KMS-11 (cell line): ENCODE results near the gene EXOC6B.

Source experiments
- H2AFZ ChIP-seq: fragments of 200-600 bp; sonication (generic); 2 replicates; pipeline ENCODE4 v1.6.1; 2016; ENCODE audit warnings: antibody characterized with exemption, mixed run types, low read depth
- H3K27ac ChIP-seq: fragments of 200-600 bp; sonication (generic); 2 replicates; pipeline ENCODE4 v1.6.1; 2016; ENCODE audit warnings: mild to moderate bottlenecking, mixed run types
- H3K27me3 ChIP-seq: fragments of 200-600 bp; sonication (generic); 2 replicates; pipeline ENCODE4 v1.6.1; 2017; ENCODE audit warnings: mild to moderate bottlenecking, low read depth, mixed run types, moderate library complexity; ENCODE audit not compliant: insufficient read depth
- H3K36me3 ChIP-seq: fragments of 200-600 bp; sonication (generic); 2 replicates; pipeline ENCODE4 v1.6.1; 2017; ENCODE audit warnings: mild to moderate bottlenecking, mixed run types; ENCODE audit not compliant: insufficient read depth
- H3K4me1 ChIP-seq: fragments of 200-600 bp; sonication (generic); 2 replicates; pipeline ENCODE4 v1.6.1; 2016; ENCODE audit warnings: mild to moderate bottlenecking, low read depth, mixed run types; ENCODE audit not compliant: poor library complexity, severe bottlenecking
- H3K4me2 ChIP-seq: fragments of 200-600 bp; sonication (generic); 2 replicates; pipeline ENCODE4 v1.7.0; 2016; ENCODE audit warnings: mild to moderate bottlenecking, mixed run types
- H3K4me3 ChIP-seq: fragments of 200-600 bp; sonication (generic); IDR thresholded peaks from 2 replicates; pipeline ENCODE4 v1.6.1; 2017; ENCODE audit warnings: low read depth, low read length, mixed read lengths; ENCODE audit not compliant: insufficient read depth
- H3K79me2 ChIP-seq: fragments of 200-600 bp; sonication (generic); 2 replicates; pipeline ENCODE4 v1.6.1; 2016; ENCODE audit warnings: low read depth, mixed run types; ENCODE audit not compliant: insufficient read depth
- H3K9ac ChIP-seq: fragments of 200-600 bp; sonication (generic); 2 replicates; pipeline ENCODE4 v1.6.1; 2016; ENCODE audit warnings: mild to moderate bottlenecking, mixed run types
- H4K20me1 ChIP-seq: fragments of 200-600 bp; sonication (generic); 2 replicates; pipeline ENCODE4 v1.6.1; 2016; ENCODE audit warnings: mild to moderate bottlenecking, mixed run types; ENCODE audit not compliant: insufficient read depth
- TF ChIP-seq, protein P1 (sequence below): fragments of 200-600 bp; sonication (generic); conservative IDR thresholded peaks from 2 replicates; pipeline ENCODE4 v1.6.1; 2017; ENCODE audit warnings: low read depth, mild to moderate bottlenecking, antibody characterized with exemption, low read length, moderate library complexity, mixed read lengths

EXOC6B gene

DNA sequence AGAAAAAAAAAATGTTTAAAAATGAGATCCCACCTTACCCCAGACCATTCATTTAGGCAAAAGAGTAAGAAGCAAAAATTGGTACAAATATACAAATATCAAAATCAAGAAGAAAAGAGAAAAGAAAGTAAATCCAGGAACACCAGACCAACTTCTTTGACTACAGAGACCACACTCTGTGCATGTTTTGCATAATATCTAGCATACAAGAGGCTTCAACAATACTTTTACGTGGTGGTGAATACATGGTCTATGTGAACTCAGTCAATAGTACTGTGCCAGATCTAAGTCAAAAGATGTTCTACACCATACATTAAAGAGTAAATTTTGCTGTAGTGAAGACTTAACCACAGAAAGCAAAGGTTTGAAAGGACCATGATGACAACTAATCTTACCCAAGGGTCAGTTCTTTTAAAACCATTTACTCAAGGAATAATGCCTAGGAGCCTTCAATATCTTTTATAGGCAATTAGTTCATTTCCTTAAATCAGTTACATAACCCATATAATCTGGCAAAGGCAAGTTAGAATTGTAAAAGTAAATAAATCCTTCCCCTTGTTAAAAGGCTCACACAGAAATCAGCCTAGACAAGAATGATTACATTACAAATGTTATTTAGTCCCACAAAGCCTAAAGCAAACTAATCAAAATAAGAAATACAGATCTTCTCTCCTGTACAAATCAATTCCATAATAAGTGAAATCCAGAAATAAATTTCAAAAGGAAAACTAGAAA is 115.2 kb downstream of the EXOC6B start:
- Histone ChIP-seq H3K9ac (no peak overlapping the region), H2AFZ (no peak overlapping the region), H3K79me2 (no peaks in the 10 kb centered on the region), H3K27ac (no peak overlapping the region), H3K36me3 (no peaks in the 10 kb centered on the region), H3K4me2 (no peak overlapping the region), H3K27me3 (no peaks in the 10 kb centered on the region), H3K4me1 (no peaks in the 10 kb centered on the region), H4K20me1 (no peaks in the 10 kb centered on the region), H3K4me3 (no peak overlapping the region)
- TF ChIP-seq, protein P1, sequence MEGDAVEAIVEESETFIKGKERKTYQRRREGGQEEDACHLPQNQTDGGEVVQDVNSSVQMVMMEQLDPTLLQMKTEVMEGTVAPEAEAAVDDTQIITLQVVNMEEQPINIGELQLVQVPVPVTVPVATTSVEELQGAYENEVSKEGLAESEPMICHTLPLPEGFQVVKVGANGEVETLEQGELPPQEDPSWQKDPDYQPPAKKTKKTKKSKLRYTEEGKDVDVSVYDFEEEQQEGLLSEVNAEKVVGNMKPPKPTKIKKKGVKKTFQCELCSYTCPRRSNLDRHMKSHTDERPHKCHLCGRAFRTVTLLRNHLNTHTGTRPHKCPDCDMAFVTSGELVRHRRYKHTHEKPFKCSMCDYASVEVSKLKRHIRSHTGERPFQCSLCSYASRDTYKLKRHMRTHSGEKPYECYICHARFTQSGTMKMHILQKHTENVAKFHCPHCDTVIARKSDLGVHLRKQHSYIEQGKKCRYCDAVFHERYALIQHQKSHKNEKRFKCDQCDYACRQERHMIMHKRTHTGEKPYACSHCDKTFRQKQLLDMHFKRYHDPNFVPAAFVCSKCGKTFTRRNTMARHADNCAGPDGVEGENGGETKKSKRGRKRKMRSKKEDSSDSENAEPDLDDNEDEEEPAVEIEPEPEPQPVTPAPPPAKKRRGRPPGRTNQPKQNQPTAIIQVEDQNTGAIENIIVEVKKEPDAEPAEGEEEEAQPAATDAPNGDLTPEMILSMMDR: no peak

DNA sequence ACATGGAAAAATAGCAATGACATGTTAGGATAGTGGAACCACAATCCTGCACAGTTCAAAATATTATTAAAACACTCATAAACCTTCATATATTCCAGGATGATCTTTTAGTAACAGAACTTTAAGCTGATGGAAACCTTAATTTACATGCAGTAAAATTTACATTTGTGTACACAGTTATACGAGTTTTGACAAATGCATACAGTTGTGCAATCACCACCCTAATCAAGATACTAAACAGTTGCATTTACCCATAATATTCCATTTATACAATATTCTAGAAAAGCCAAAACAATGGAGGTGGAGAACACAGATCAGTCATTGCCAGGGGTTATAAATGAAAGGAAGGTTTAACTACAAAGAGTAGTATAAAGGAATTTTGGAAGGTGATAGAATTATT is 117.6 kb downstream of the EXOC6B start:
- no peak overlapping the region for H3K27ac ChIP-seq
- H3K9ac ChIP-seq: no peak overlapping the region
- no peaks in the 10 kb centered on the region for H3K36me3 ChIP-seq
- H4K20me1 ChIP-seq: no peaks in the 10 kb centered on the region
- TF ChIP-seq, protein P1: no peak
- H3K4me3 ChIP-seq: no peak overlapping the region
- no peaks in the 10 kb centered on the region for H3K79me2 ChIP-seq
- H3K27me3 ChIP-seq: no peaks in the 10 kb centered on the region
- H2AFZ ChIP-seq: no peak overlapping the region
- no peaks in the 10 kb centered on the region for H3K4me1 ChIP-seq
- H3K4me2 ChIP-seq: no peak overlapping the region

DNA sequence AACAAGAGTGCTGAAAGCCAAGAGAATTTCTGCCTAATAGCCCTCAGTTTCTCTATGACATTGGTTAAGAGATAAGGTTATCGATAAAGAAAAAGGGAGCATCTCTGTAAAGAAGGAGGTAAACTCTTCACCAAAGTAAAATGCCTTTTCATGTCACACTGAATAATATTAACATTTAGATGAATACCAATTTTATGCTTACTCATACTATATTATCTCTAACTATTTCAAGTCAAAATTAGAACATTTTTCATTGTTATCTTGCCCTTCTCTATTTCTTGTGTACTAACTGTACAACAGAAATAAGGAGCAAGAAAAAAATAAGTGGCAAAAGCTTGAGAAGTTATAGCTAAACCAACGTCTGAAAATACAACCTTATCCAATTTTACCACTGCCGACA is 127.5 kb downstream of the EXOC6B start:
- H3K27ac ChIP-seq: no peak overlapping the region
- H3K79me2 ChIP-seq: no peaks in the 10 kb centered on the region
- no peaks in the 10 kb centered on the region for H3K4me1 ChIP-seq
- no peak overlapping the region for H2AFZ ChIP-seq
- TF ChIP-seq, protein P1: no peak
- H4K20me1 ChIP-seq: no peaks in the 10 kb centered on the region
- no peak overlapping the region for H3K4me2 ChIP-seq
- H3K36me3 ChIP-seq: no peaks in the 10 kb centered on the region
- H3K27me3 ChIP-seq: no peaks in the 10 kb centered on the region
- H3K4me3 ChIP-seq: no peak overlapping the region
- no peak overlapping the region for H3K9ac ChIP-seq

DNA sequence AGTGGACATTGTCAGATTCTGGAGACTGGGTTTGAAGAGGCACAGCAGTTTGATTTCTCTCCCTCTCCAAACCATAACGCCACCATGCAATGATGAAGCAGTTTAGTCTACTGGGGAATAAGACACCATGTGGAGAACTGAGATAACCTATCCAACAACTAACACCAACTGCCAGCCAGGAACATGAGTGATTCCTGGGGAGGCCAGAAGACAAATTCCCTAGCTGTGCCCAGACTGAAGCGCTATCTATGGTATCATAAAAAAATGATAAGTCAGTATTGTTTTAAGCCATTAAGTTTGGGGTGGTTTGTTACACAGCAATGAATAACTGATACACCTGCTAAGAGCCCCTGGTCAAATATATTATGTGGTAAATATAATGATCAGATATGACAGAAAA is 129.3 kb downstream of the EXOC6B start:
- no peaks in the 10 kb centered on the region for H3K4me1 ChIP-seq
- no peak overlapping the region for H2AFZ ChIP-seq
- no peaks in the 10 kb centered on the region for H3K79me2 ChIP-seq
- H3K9ac ChIP-seq: no peak overlapping the region
- no peak overlapping the region for H3K27ac ChIP-seq
- TF ChIP-seq, protein P1: no peak
- H3K4me3 ChIP-seq: no peak overlapping the region
- no peaks in the 10 kb centered on the region for H3K27me3 ChIP-seq
- no peak overlapping the region for H3K4me2 ChIP-seq
- no peaks in the 10 kb centered on the region for H3K36me3 ChIP-seq
- H4K20me1 ChIP-seq: no peaks in the 10 kb centered on the region
